H1 (cell line): Measurements from ENCODE around the gene FBXO46. TPM values are rescaled to one million over a fixed set of nuclear protein-coding genes. Genes with fewer than 3 reads are reported as not detected.

Experiments used
- CTCF ChIA-PET: fragments of 300-600 bp; sonication (Branson Sonifier 250); formaldehyde crosslinking; loops from one replicate; lab custom pipeline; 2021; ENCODE audit not compliant: partially characterized antibody; lab: Charles Lee
- POLR2A ChIA-PET: fragments of 300-600 bp; sonication (Branson Sonifier 250); formaldehyde crosslinking; loops from one replicate; lab custom pipeline; 2021; ENCODE audit warnings: inconsistent platforms; ENCODE audit not compliant: partially characterized antibody; lab: Charles Lee
- DNase-seq, 2 experiments: peaks; one replicate each; pipeline versions ENCODE4 v3.0.0 to v3.0.0-alpha.2; 2010 to 2022; ENCODE audit warnings: low spot score in 2 of 2, low read depth in 1 of 2, mixed read lengths in 1 of 2
- FAIRE-seq: peaks from 2 replicates; lab custom pipeline; 2011; peaks lifted over from hg19 to GRCh38; lab: Jason Lieb, UNC
- H2AFZ ChIP-seq: 2 replicates; pipeline ENCODE4 v1.8.1; 2012; ENCODE audit warnings: low read length, inconsistent platforms
- H2AK5ac ChIP-seq: 2 replicates; pipeline ENCODE4 v1.6.1; 2013; ENCODE audit warnings: low read depth, low read length
- H2BK120ac ChIP-seq: replicated peaks from 2 replicates; pipeline ENCODE3; 2013; ENCODE audit warnings: low read depth, low read length, inconsistent platforms
- H2BK12ac ChIP-seq: 2 replicates; pipeline ENCODE4 v1.6.1; 2013; ENCODE audit warnings: low read depth, low read length
- H2BK15ac ChIP-seq: 2 replicates; pipeline ENCODE4 v1.6.1; 2013; ENCODE audit warnings: low read length
- H2BK20ac ChIP-seq: 2 replicates; pipeline ENCODE4 v1.6.1; 2013; ENCODE audit warnings: low read length
- H2BK5ac ChIP-seq: 2 replicates; pipeline ENCODE4 v1.6.1; 2013; ENCODE audit warnings: low read depth, low read length
- H3K14ac ChIP-seq: 2 replicates; pipeline ENCODE4 v1.6.1; 2013; ENCODE audit warnings: inconsistent platforms; ENCODE audit not compliant: insufficient read length
- H3K18ac ChIP-seq: 2 replicates; pipeline ENCODE4 v1.6.1; 2013; ENCODE audit warnings: low read length; ENCODE audit errors: extremely low read depth
- H3K23ac ChIP-seq: 2 replicates; pipeline ENCODE4 v1.6.1; 2013; ENCODE audit warnings: inconsistent platforms; ENCODE audit not compliant: insufficient read length
- H3K23me2 ChIP-seq: 2 replicates; pipeline ENCODE4 v1.6.1; 2013; ENCODE audit warnings: low read depth, low read length
- H3K27ac ChIP-seq: 2 replicates; pipeline ENCODE4 v1.6.1; 2011; ENCODE audit warnings: low read depth, low read length, inconsistent platforms
- H3K27me3 ChIP-seq, 4 experiments: replicated peaks in 1 of 4; 1 replicate in 1 of 4; 2 replicates in 3 of 4; pipeline versions ENCODE4 v1.6.1 to v1.8.1; 2011 to 2013; ENCODE audit warnings: low read length in 3 of 4, mild to moderate bottlenecking in 3 of 4, inconsistent platforms in 2 of 4, mixed read lengths in 2 of 4, moderate library complexity in 1 of 4; ENCODE audit not compliant: control insufficient read depth in 3 of 4, insufficient read depth in 3 of 4; ENCODE audit errors: extremely low read depth in 1 of 4
- H3K36me3 ChIP-seq, 4 experiments: 2 replicates each; pipeline versions ENCODE4 v1.6.1 to v1.8.1; 2011 to 2013; ENCODE audit warnings: mild to moderate bottlenecking in 4 of 4, low read length in 3 of 4, moderate library complexity in 2 of 4, control low read depth in 1 of 4, inconsistent platforms in 1 of 4; ENCODE audit not compliant: insufficient read depth in 4 of 4, control insufficient read depth in 2 of 4
- H3K4ac ChIP-seq: replicated peaks from 2 replicates; pipeline ENCODE3; 2013; ENCODE audit warnings: low read length, low read depth, mixed read lengths, inconsistent platforms; ENCODE audit not compliant: insufficient read length
- H3K4me1 ChIP-seq, 4 experiments: replicated peaks in 1 of 4; 1 replicate in 1 of 4; 2 replicates in 3 of 4; pipeline versions ENCODE4 v1.6.1 to v1.8.1; 2011 to 2013; ENCODE audit warnings: low read length in 3 of 4, inconsistent platforms in 2 of 4, mixed read lengths in 1 of 4; ENCODE audit not compliant: insufficient read depth in 4 of 4, control insufficient read depth in 3 of 4
- H3K4me2 ChIP-seq, 2 experiments: 2 replicates each; pipeline versions ENCODE4 v1.6.1 to v1.8.1; 2011 to 2013; ENCODE audit warnings: low read depth in 2 of 2, low read length in 2 of 2, control low read depth in 1 of 2, inconsistent platforms in 1 of 2, mild to moderate bottlenecking in 1 of 2; ENCODE audit not compliant: insufficient read depth in 1 of 2
- H3K4me3 ChIP-seq, 4 experiments: fragments of 200-600, 300-600 bp in 1 of 4; sonication (generic), shearing (Covaris generic), sonication (Bioruptor Twin) in 1 of 4; 2 replicates each; pipeline versions ENCODE4 v1.5.1 to v1.8.1; 2011 to 2016; ENCODE audit warnings: low read length in 4 of 4, low read depth in 3 of 4, control low read depth in 2 of 4, inconsistent platforms in 2 of 4, mild to moderate bottlenecking in 2 of 4, mixed read lengths in 1 of 4, moderate library complexity in 1 of 4; ENCODE audit not compliant: insufficient read depth in 2 of 4; ENCODE audit errors: extremely low read depth in 1 of 4
- H3K56ac ChIP-seq: replicated peaks from 2 replicates; pipeline ENCODE3; 2013; ENCODE audit warnings: low read depth, mild to moderate bottlenecking, mixed read lengths, low read length, inconsistent platforms; ENCODE audit not compliant: insufficient read length
- H3K79me1 ChIP-seq: 2 replicates; pipeline ENCODE4 v1.6.1; 2013; ENCODE audit warnings: low read depth, low read length, control low read depth
- H3K79me2 ChIP-seq, 2 experiments: 2 replicates each; pipeline versions ENCODE4 v1.6.1 to v1.8.1; 2012 to 2013; ENCODE audit warnings: low read length in 2 of 2, mild to moderate bottlenecking in 2 of 2, inconsistent platforms in 1 of 2; ENCODE audit not compliant: insufficient read depth in 2 of 2, control insufficient read depth in 1 of 2
- H3K9ac ChIP-seq, 4 experiments: replicated peaks in 1 of 4; 1 replicate in 1 of 4; 2 replicates in 3 of 4; pipeline versions ENCODE4 v1.6.1 to v1.8.1; 2011 to 2013; ENCODE audit warnings: low read depth in 3 of 4, low read length in 3 of 4, control low read depth in 2 of 4, mild to moderate bottlenecking in 2 of 4, moderate library complexity in 2 of 4, inconsistent platforms in 1 of 4; ENCODE audit errors: extremely low read depth in 1 of 4
- H3K9me3 ChIP-seq, 2 experiments: 2 replicates each; pipeline versions ENCODE4 v1.6.1 to v1.8.1; 2012 to 2013; ENCODE audit warnings: mild to moderate bottlenecking in 2 of 2, moderate library complexity in 2 of 2, control low read depth in 1 of 2, inconsistent platforms in 1 of 2, low read depth in 1 of 2, low read length in 1 of 2, mixed read lengths in 1 of 2; ENCODE audit not compliant: insufficient read depth in 2 of 2
- H4K20me1 ChIP-seq, 2 experiments: replicated peaks in 1 of 2; 2 replicates each; pipeline versions ENCODE3 to v1.8.1; 2011 to 2013; ENCODE audit warnings: inconsistent platforms in 2 of 2, low read length in 2 of 2, mild to moderate bottlenecking in 1 of 2; ENCODE audit not compliant: insufficient read depth in 2 of 2, control insufficient read depth in 1 of 2
- H4K5ac ChIP-seq: 2 replicates; pipeline ENCODE4 v1.6.1; 2013; ENCODE audit warnings: low read length, low read depth, mixed read lengths, inconsistent platforms; ENCODE audit not compliant: insufficient read length
- H4K8ac ChIP-seq: 2 replicates; pipeline ENCODE4 v1.8.0; 2013; ENCODE audit warnings: mild to moderate bottlenecking, moderate library complexity, low read length, inconsistent platforms; ENCODE audit not compliant: insufficient read depth; ENCODE audit errors: extremely low read depth
- H4K91ac ChIP-seq: replicated peaks from 2 replicates; pipeline ENCODE3; 2013; ENCODE audit warnings: low read length, mixed read lengths, inconsistent platforms; ENCODE audit not compliant: insufficient read length
- BRCA1 ChIP-seq: IDR thresholded peaks from 2 replicates; pipeline ENCODE4 v1.6.1; 2012; ENCODE audit warnings: low read depth, low read length, improper control_type of control experiment
- CHD1 ChIP-seq: IDR thresholded peaks from 2 replicates; pipeline ENCODE4 v1.6.1; 2012; ENCODE audit warnings: low read depth, low read length, improper control_type of control experiment
- CREB1 ChIP-seq: IDR thresholded peaks from 2 replicates; pipeline ENCODE4 v1.6.1; 2012; ENCODE audit warnings: inconsistent platforms
- E2F6 ChIP-seq: IDR thresholded peaks from 2 replicates; pipeline ENCODE4 v1.6.1; 2012; ENCODE audit warnings: inconsistent platforms
- JUND ChIP-seq: IDR thresholded peaks from 2 replicates; pipeline ENCODE4 v1.6.1; 2011; ENCODE audit warnings: mild to moderate bottlenecking, improper control_type of control experiment, low read length
- KDM4A ChIP-seq: IDR thresholded peaks from one replicate; pipeline ENCODE4 v1.7.1; 2012; ENCODE audit warnings: low read depth, mild to moderate bottlenecking, moderate library complexity, low read length, inconsistent platforms; ENCODE audit not compliant: severe bottlenecking
- MAFK ChIP-seq: IDR thresholded peaks from 2 replicates; pipeline ENCODE4 v1.6.1; 2012; ENCODE audit warnings: low read depth, mild to moderate bottlenecking, improper control_type of control experiment, low read length
- PHF8 ChIP-seq: fragments of 200-600 bp; sonication (generic); conservative IDR thresholded peaks from 2 replicates; pipeline ENCODE4 v1.7.1; 2012; ENCODE audit warnings: low read depth, mild to moderate bottlenecking, inconsistent platforms, low read length, moderate library complexity
- POLR2A ChIP-seq, 2 experiments: IDR thresholded peaks; 1 replicate in 1 of 2; 2 replicates in 1 of 2; pipeline ENCODE4 v1.6.1; 2011; ENCODE audit warnings: low read depth in 2 of 2, low read length in 2 of 2, mild to moderate bottlenecking in 2 of 2; ENCODE audit errors: control extremely low read depth in 1 of 2
- POU5F1 ChIP-seq: IDR thresholded peaks from 2 replicates; pipeline ENCODE4 v1.6.1; 2011; ENCODE audit warnings: low read depth, mild to moderate bottlenecking, low read length, moderate library complexity
- SP4 ChIP-seq: IDR thresholded peaks from 2 replicates; pipeline ENCODE4 v1.6.1; 2012; ENCODE audit warnings: low read length, inconsistent platforms
- TAF1 ChIP-seq: IDR thresholded peaks from 2 replicates; pipeline ENCODE4 v1.6.1; 2011; ENCODE audit warnings: mild to moderate bottlenecking, low read depth, low read length
- TBP ChIP-seq: IDR thresholded peaks from 2 replicates; pipeline ENCODE4 v1.6.1; 2011; ENCODE audit warnings: low read depth, low read length, improper control_type of control experiment
- WGBS, 2 experiments: shearing (Covaris generic) in 1 of 2; methylation state at CpG; one replicate each; pipeline versions ENCODE4 v1.1.6 to v1.1.7; 2013 to 2015; ENCODE audit warnings: low lambda C conversion rate in 2 of 2, mixed read lengths in 2 of 2, inconsistent platforms in 1 of 2, low coverage in 1 of 2, missing lambda C conversion rate in 1 of 2; ENCODE audit not compliant: insufficient replicate concordance in 2 of 2, insufficient coverage in 1 of 2, insufficient read length in 1 of 2; ENCODE audit errors: extremely low coverage in 1 of 2, missing lambda C conversion rate in 1 of 2; 5-methylcytosine and 5-hydroxymethylcytosine counted together
- polyA plus RNA-seq, 7 experiments: library from polyadenylated mRNA; depleted of rRNA in 3 of 7; stranded (reverse) in 5 of 7; unstranded in 2 of 7; fragments of >200 nt in 5 of 7; fragments of 200-250 nt in 2 of 7; gene quantifications; 1 replicate in 5 of 7; 2 replicates in 1 of 7; 4 replicates in 1 of 7; pipeline versions ENCODE4 v1.2.1 to v1.2.3, GENCODE V29; 2011 to 2013; ENCODE audit warnings: missing spikeins in 2 of 7, mixed read lengths in 2 of 7
- total RNA-seq: library from RNA; stranded (reverse); fragmentation: NEBNext Ultra II Directional; extraction: Animal tissue kit (Norgen Biotek cat#: 25700); gene quantifications from 2 replicates; pipeline ENCODE4 v1.2.1, GENCODE V29; 2021

Gene FBXO46
- total and polyA plus RNA-seq, 2 of the 8 experiments (the other 6 are each of a cell fraction or from before 2014, with no cell fraction given) = 11.2 to 38.9 TPM

- WGBS, 2 experiments = 74% methylated on average over 4 of the region's 4 CpGs; no CpG with 5 or more reads in 1 of the 2 experiments
- Histone ChIP-seq H4K5ac (no peak overlapping the region), H3K14ac (no peak overlapping the region), H3K56ac (no peak overlapping the region), H3K36me3 (no peaks in the 10 kb centered on the region), H4K91ac (no peak overlapping the region), H4K8ac (no peak overlapping the region), H3K9ac (no peak overlapping the region), H3K27ac (no peak overlapping the region), H3K4me2 (no peak overlapping the region), H4K20me1 (no peaks in the 10 kb centered on the region), H3K4me1 (no peaks in the 10 kb centered on the region), H3K23ac (no peak overlapping the region), H2BK5ac (no peak overlapping the region), H3K27me3 (no peaks in the 10 kb centered on the region; a peak in 1 of 7 replicates), H2AFZ (no peak overlapping the region), H2AK5ac (no peak overlapping the region), H3K4ac (no peak overlapping the region), H2BK20ac (no peak overlapping the region), H3K18ac (no peak overlapping the region), H2BK15ac (no peak overlapping the region), H3K9me3 (no peaks in the 10 kb centered on the region), H2BK12ac (no peak overlapping the region), H3K23me2 (no peaks in the 10 kb centered on the region), H2BK120ac (no peak overlapping the region), H3K79me2 (no peaks in the 10 kb centered on the region), H3K4me3 (no peak overlapping the region), H3K79me1 (no peaks in the 10 kb centered on the region)
- no peak for FAIRE-seq
- ChIA-PET CTCF (interaction anchor here (0.6 to 2.0 kb wide), 5 partner anchors 11 to 460 kb away, joined by 3 to 10 read pairs (median 3); partner anchors contain the start of gene SIX5), POLR2A (interaction anchor here (0.9 to 2.3 kb wide), 5 partner anchors 9 to 33 kb away, joined by 3 to 10 read pairs (median 5); no protein-coding TSS in a partner anchor)
- TF ChIP-seq POU5F1 = no peak
- no peak for TF ChIP-seq POLR2A (IDR thresholded peaks at IDR 0.05; ENCODE audit: control extremely low read depth in 1 of 2, low read depth in 2 of 2, low read length in 2 of 2)
- TF ChIP-seq BRCA1 = no peak
- no peak for TF ChIP-seq SP4
- TF ChIP-seq CREB1 = no peak
- TF ChIP-seq PHF8 = no peak
- TF ChIP-seq TAF1 = no peak
- no peak for TF ChIP-seq KDM4A
- no peak for TF ChIP-seq JUND
- no peak for TF ChIP-seq TBP
- no peak for TF ChIP-seq E2F6
- no peak for TF ChIP-seq MAFK
- TF ChIP-seq CHD1 = no peak
- no peak for DNase-seq
Measured at GRCh38 chr19:45742969-45743368, 12.3 kb upstream of the FBXO46 start.
